Ectodermal cell (in vitro differentiated cells): Measurements from ENCODE around the gene C11orf52.
A peak's percentile ranks its signal among the peaks of the same experiment; 100 is the strongest.
"Not testable (repeated sequence)": the region's sequence is repeated elsewhere in the genome, so short reads cannot be mapped to it uniquely, and the experiment has no call there.

Source experiments
- H3K27ac ChIP-seq: 2 replicates; pipeline ENCODE4 v1.7.0; 2013; ENCODE audit warnings: mild to moderate bottlenecking, low read depth, low read length; ENCODE audit not compliant: insufficient read depth, poor library complexity, severe bottlenecking
- H3K27me3 ChIP-seq: 2 replicates; pipeline ENCODE4 v1.7.0; 2013; ENCODE audit warnings: mild to moderate bottlenecking, low read length; ENCODE audit not compliant: insufficient read depth, control insufficient read depth, poor library complexity, severe bottlenecking
- H3K36me3 ChIP-seq: one replicate; pipeline ENCODE4 v1.7.0; 2013; ENCODE audit warnings: low read length; ENCODE audit not compliant: control insufficient read depth, insufficient read depth
- H3K4me1 ChIP-seq: one replicate; pipeline ENCODE4 v1.7.0; 2013; ENCODE audit warnings: low read length; ENCODE audit not compliant: control insufficient read depth, insufficient read depth
- H3K4me3 ChIP-seq: 2 replicates; pipeline ENCODE4 v1.7.0; 2013; ENCODE audit warnings: low read depth, low read length, control low read depth; ENCODE audit not compliant: insufficient read depth
- H3K9me3 ChIP-seq: 2 replicates; pipeline ENCODE4 v1.7.0; 2013; ENCODE audit warnings: mild to moderate bottlenecking, low read length, moderate library complexity; ENCODE audit not compliant: control insufficient read depth
- WGBS, 2 experiments: methylation state at CpG; one replicate each; pipeline ENCODE4 v1.1.7; 2013; ENCODE audit warnings: missing lambda C conversion rate in 2 of 2; 5-methylcytosine and 5-hydroxymethylcytosine counted together

C11orf52 gene

GRCh38 chr11:111925953-111926352 is 7.2 kb downstream of the C11orf52 start:
- H3K4me3 ChIP-seq = peak overlapping the region; percentile 55
- H3K4me1 ChIP-seq = peaks cover 11% of the 10 kb centered on the region
- no peak overlapping the region for H3K27ac ChIP-seq
- H3K9me3 ChIP-seq = no peaks in the 10 kb centered on the region
- no peaks in the 10 kb centered on the region for H3K36me3 ChIP-seq
- 94 to 96% methylated on average over 16 of the region's 16 CpGs for WGBS, 2 experiments
- no peaks in the 10 kb centered on the region for H3K27me3 ChIP-seq

GRCh38 chr11:111926505-111927391 is 8.0 kb downstream of the C11orf52 start:
- no peaks in the 10 kb centered on the region for H3K9me3 ChIP-seq
- WGBS, 2 experiments = 1 to 2% methylated on average over 45 to 47 of the region's 47 CpGs

GRCh38 chr11:111930472-111930871 is 11.8 kb downstream of the C11orf52 start:
- Histone ChIP-seq H3K27me3 (no peaks in the 10 kb centered on the region), H3K36me3 (no peaks in the 10 kb centered on the region), H3K27ac (no peak overlapping the region), H3K4me1 (peaks cover 18% of the 10 kb centered on the region), H3K9me3 (no peaks in the 10 kb centered on the region), H3K4me3 (no peak overlapping the region)
- WGBS, 2 experiments = 80 to 91% methylated on average over 1 to 4 of the region's 4 CpGs

More at GRCh38 chr11:111926505-111927391, 8.0 kb downstream of the C11orf52 start:
- Histone ChIP-seq H3K4me1 (peaks cover 11% of the 10 kb centered on the region), H3K36me3 (no peaks in the 10 kb centered on the region), H3K27ac (peak overlapping the region; percentile 37), H3K4me3 (peak overlapping the region; percentile 55), H3K27me3 (no peaks in the 10 kb centered on the region)

- Histone ChIP-seq H3K36me3 (no peaks in the 10 kb centered on the region), H3K4me1 (peaks cover 21% of the 10 kb centered on the region), H3K27me3 (no peaks in the 10 kb centered on the region), H3K4me3 (no peak overlapping the region), H3K27ac (no peak overlapping the region), H3K9me3 (no peaks in the 10 kb centered on the region)
- WGBS, 2 experiments = 84 to 90% methylated on average over 2 of the region's 2 CpGs
Observed at GRCh38 chr11:111932611-111932950, 13.9 kb downstream of the C11orf52 start.

GRCh38 chr11:111933176-111933575 is 14.5 kb downstream of the C11orf52 start:
- not testable (repeated sequence) for H3K4me3 ChIP-seq, H3K36me3 ChIP-seq, H3K27me3 ChIP-seq, H3K9me3 ChIP-seq, H3K27ac ChIP-seq
- 93 to 94% methylated on average over 14 of the region's 14 CpGs for WGBS, 2 experiments
- H3K4me1 ChIP-seq = peaks cover 27% of the 10 kb centered on the region

- Histone ChIP-seq H3K36me3 (no peaks in the 10 kb centered on the region), H3K27ac (no peak overlapping the region), H3K9me3 (no peaks in the 10 kb centered on the region), H3K4me1 (peaks cover 34% of the 10 kb centered on the region), H3K27me3 (no peaks in the 10 kb centered on the region), H3K4me3 (no peak overlapping the region)
- 100% methylated on average over 1 of the region's 1 CpG; no CpG with 5 or more reads in 1 of the 2 experiments for WGBS, 2 experiments
Observed at GRCh38 chr11:111933872-111934271, 15.2 kb downstream of the C11orf52 start.

GRCh38 chr11:111934306-111934705 is 15.6 kb downstream of the C11orf52 start:
- Histone ChIP-seq H3K27me3 (no peaks in the 10 kb centered on the region), H3K4me1 (peaks cover 35% of the 10 kb centered on the region), H3K36me3 (no peaks in the 10 kb centered on the region), H3K9me3 (no peaks in the 10 kb centered on the region), H3K27ac (no peak overlapping the region), H3K4me3 (no peak overlapping the region)
- WGBS, 2 experiments = 83 to 100% methylated on average over 1 of the region's 1 CpG

- no peak overlapping the region for H3K27ac ChIP-seq
- H3K27me3 ChIP-seq = no peaks in the 10 kb centered on the region
- no peaks in the 10 kb centered on the region for H3K36me3 ChIP-seq
- H3K4me1 ChIP-seq = peaks cover 35% of the 10 kb centered on the region
- H3K4me3 ChIP-seq = no peak overlapping the region
- no peaks in the 10 kb centered on the region for H3K9me3 ChIP-seq
- whole genome bisulfite sequencing, 2 experiments = 75 to 89% methylated on average over 4 of the region's 4 CpGs
Observed at GRCh38 chr11:111935317-111936039, 16.8 kb downstream of the C11orf52 start.

GRCh38 chr11:111936040-111936540 is 17.4 kb downstream of the C11orf52 start:
- no peaks in the 10 kb centered on the region for H3K27me3 ChIP-seq
- H3K4me1 ChIP-seq = peaks cover 35% of the 10 kb centered on the region
- no peak overlapping the region for H3K27ac ChIP-seq
- 87 to 89% methylated on average over 1 to 3 of the region's 3 CpGs for WGBS, 2 experiments
- no peaks in the 10 kb centered on the region for H3K9me3 ChIP-seq
- H3K36me3 ChIP-seq = no peaks in the 10 kb centered on the region
- H3K4me3 ChIP-seq = peak overlapping the region; percentile 54

GRCh38 chr11:111937461-111937769 is 18.7 kb downstream of the C11orf52 start:
- 5 to 6% methylated on average over 9 of the region's 9 CpGs for WGBS, 2 experiments
- peaks cover 35% of the 10 kb centered on the region for H3K4me1 ChIP-seq
- H3K27ac ChIP-seq = peak overlapping the region; percentile 89

More at GRCh38 chr11:111937461-111937769, 18.7 kb downstream of the C11orf52 start:
- Histone ChIP-seq H3K4me3 (peak overlapping the region; percentile 54), H3K9me3 (no peaks in the 10 kb centered on the region), H3K27me3 (no peaks in the 10 kb centered on the region), H3K36me3 (no peaks in the 10 kb centered on the region)
